HG03442 (cell line): ENCODE measurements around the gene AR.

Source experiments
- ATAC-seq: cut with Tn5 transposase; IDR thresholded peaks from one replicate; pipeline ENCODE4 v1.9.1; 2021; ENCODE audit warnings: mild to moderate bottlenecking, moderate library complexity; ENCODE audit not compliant: unreplicated experiment

AR gene

DNA sequence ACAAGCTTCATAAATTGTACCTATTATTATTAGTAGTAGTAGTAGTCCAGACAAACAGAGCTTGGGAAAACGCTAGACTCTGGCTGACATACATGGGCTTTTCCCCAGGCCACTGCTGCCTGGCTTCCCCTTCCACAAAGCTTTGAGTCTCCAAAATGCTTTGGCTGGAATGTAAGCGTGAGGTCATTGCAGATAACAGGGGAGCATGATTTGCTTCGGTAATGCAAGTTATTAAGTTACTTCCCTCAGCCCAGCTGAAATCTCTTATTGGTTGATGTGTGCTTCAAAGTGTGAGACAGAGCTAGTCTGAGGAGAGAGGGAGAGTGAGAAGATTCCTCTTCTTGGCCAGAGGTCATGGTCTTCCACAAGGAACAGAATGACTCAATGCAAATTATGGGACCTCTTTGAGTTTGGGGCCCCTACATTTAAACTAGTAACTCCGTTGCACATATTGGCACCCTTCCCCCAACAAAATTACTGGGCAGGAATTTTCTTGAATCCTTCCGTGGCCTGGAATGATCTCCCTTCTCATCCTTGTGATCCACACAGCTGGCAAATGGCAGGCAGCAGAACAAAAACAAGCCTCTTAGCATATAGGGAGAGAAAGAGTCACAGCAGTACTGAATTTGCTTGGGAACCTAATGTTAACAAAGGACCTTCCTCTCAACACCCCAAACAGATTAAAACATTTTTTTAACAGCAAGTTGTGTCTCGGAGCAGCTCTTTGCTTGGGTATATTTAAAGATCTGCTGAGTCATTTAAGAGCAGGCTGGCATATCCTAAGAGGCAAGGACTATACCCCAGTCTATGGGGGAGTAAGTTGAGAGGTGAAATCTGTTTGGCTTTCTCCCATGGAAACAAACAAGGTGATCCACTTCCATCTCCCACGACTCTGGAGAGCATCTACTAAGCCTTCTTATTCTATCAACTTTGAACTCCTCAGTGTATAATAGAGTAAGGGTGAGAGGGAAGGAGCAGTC, 19.9 kb downstream of the AR start:
- ATAC-seq: no peak

DNA sequence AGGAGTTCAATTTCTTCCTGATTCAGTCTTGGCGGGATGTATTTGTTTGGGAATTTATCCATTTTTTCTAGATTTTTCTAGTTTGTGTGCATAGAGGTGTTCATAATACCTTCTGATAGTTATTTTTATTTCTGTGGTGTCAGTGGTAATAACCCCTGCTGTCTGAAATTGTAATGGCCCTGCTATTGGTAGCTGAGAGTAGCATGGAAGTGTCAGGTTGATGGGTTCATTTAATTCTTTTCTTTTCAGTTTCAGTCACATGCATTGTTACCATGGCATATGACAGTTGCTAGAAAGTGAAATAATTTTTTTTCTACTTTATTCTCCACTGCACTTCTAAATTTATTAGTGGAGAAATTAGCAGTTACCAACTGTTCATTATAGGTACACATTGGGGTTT, 20.7 kb downstream of the AR start:
- ATAC-seq: no peak

DNA sequence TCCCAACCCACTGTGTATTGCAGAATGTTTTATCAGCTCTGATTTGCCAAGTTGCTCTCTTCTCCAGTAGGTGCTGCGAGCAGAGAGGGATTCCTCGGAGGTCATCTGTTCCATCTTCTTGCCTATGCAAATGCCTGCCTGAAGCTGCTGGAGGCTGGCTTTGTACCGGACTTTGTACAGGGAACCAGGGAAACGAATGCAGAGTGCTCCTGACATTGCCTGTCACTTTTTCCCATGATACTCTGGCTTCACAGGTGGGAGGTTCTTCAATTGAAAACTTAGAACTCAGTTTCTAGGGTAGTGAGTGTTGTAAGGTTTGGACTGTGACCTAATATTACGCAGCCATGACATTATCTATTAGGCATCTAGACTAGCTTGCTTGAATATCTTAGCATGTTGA, 24.9 kb downstream of the AR start:
- no peak for ATAC-seq

DNA sequence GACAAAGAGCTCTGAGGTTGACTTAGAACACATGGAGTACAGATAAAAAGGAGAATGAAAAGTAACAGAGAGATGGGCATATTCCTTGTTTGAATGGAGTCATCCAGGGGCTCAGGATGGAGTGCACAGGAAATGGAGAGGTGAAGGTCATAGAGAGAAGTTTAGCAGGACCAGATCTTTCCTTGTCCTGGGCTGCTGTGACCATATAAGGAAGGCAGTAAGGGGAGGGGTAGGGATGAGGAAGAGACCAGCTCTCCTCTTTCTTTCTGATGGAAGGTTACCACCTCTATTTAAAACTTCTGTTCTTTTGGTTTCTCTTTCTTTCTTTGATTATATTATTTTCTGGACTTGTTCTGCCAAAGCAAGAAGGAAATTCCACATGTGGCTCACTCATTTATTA, 27.0 kb downstream of the AR start:
- ATAC-seq: no peak

DNA sequence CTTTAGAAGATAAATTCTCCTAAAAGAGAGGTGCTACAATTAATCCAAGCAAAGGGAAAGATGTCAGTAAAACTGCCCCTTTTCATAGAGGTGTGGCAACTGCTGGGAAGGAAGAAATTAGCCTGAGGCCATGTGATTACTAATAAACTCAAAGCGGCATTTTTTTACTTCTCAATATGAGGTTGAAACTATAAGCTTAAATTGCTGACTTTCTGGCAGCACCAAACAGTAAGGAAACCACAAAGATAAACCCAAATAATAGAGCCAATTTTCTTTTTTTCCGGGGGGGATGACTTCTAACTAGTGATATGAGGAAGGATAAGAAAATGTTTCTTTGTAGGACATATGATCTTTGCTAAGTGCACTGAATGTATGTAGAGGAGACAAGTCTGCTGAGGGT, 30.9 kb downstream of the AR start:
- no peak for ATAC-seq

DNA sequence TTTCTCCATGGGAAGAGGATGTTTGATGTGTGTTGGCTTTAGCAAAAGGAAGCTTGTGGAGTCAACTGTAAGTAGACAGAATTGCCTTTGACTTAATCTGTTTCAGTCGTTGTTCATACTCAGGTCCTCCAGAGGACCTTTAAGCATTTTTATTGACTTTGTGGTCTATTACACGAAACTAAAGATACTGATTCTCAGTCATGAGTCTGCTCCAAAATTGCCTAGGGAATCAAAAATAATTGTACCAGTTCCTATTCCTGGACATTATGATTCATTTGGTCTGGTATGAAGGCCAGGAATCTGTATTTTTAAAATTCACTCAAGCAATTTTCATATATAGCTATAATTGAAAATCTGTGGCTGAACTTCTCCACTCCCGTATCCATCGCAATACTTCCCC, 38.6 kb downstream of the AR start:
- ATAC-seq: no peak

DNA sequence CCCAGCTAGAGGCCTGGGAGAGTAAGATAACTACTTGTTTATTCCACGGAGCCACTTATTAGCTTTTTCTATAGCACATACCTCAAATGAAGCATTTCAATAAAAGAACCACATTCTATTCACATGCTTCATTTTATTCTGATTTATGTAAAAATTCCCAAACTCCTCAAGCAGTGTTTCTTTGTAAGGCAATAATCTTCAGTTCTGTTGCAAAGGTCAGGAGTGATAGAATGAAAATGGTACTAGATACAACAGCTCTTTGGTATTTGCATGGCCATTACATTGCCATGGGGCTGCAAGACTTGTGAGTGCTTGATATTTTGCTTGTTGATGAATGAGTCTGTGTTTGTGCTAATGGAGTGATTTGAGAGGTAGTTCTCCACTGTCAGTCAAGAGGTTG, 39.4 kb downstream of the AR start:
- ATAC-seq: no peak

DNA sequence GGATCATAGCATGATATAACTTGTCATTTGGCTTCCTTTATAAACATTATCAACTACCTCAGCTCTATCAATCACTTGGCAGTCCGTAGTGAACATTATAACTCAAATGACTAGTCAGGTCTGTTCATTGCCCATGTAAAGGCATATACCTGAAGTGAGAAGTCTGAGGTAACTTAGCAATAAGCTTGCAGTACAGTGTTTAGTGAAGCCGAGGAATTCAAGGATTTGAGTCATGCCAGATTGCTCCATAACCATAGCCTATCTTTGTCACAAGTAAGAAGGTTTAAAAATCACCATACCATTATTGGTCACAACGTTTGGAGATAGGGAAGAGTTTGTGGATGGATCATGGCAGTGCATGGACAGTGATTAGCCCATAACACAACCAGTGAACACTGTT, 41.6 kb downstream of the AR start:
- ATAC-seq: no peak

DNA sequence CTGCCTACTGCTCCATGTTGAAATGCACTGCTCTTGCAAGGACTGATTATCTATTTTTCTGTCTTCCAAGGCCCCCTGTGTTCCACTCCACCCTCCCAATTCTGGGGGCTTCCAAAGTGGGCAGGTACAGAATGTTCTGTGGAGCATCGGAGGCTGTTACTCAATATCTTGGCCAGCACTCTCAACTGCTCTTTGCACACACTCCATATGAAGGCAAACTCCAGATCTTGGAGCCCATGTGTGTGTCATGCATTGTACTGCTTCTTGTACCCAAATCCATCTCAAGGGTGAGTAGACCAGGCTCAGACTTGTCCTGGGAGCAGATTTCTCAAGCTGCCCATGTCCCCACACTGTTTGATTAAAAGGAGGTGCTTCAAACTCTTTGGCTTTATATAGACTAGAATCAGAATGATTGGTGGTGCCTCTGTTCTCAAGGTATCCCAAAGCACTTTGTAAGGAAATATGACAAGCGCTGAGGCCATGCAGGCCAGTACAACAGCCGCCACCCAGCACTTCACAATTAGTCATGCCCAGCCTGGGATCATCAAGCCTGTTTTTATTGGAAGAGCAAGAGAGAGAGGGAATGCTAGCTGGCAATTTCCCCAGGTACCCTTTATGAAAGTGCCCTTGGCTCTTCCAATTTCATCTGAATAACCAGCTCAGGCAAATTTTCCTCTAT, 44.3 kb downstream of the AR start:
- ATAC-seq: no peak

DNA sequence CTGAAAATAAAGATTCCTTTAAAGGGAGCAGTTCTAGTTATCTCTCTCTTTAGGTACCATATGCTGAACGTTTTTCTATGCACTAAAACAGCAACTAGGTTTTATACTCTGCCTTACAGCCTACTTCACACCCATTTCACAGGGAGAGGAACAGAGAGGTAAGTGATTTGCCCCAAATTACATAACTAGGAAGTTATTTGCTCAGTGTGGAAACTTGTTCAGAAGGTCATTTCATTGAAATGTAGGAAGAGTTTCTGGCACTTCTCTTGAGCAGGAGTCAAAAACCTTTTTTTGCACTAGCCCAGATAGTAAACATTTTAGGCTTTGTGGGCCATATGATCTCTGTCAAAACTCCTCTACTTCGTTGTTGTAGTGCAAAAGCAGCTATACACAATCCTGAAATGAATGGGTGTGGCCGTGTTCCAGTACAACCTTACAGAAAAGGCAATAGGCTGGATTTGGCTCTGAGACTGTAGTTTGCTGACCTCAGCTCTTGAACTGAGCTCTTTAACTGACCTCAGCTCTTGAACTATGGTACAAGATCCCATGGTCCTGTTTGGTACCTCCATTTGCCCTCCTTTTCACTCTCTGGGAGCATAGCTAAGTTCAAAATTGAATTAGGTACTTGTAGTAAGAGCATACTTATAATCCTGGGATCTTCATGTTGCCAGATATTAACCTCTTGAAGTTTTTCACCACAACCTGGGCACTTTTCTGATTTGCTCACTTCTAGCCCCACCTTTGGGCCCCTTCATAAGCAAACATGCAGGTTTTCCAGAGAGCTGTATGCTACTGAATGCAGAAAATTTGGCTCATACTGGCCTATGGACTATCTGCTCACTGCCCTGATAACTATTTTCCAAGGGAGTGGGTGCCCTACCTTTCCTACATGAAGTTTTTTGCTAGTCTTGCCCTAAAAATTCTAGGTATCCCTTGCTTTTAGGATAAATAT, 53.3 kb downstream of the AR start:
- ATAC-seq: no peak

DNA sequence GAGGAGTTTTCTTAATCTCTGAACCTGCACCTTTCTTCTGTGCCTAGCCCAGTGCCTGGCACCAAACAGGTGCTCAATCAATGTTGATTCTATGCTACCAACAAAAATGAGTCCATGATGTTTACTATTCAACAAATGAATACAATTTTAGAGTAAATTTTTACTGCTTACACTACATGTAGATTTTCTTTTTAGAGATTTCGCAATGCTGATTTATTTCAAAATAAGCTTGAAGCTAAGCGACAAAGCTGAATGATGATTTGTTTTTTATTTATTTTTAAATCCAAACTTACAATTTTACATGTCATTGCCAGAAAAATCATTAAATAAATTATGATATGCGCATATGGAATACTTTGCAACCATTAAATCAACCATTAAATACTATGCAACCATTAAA, 55.7 kb downstream of the AR start:
- ATAC-seq: no peak

DNA sequence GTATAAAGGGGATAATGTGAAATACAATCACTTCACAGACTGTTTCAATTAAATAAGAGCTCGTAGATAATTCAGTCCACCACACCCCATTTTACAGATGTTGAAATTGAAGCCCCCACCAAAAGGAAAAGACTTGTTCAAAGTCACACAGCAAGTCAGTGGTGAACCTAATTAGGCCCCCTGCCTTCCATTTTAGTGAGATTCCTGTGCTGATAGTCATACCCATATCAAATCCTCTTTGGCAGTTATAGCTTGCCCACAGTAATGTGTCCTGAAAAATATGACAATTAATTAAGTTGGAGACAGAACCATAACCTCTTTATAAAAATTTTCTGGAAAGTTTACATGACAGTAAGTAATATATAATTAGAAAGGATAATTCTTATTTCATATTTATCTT, 58.0 kb downstream of the AR start:
- no peak for ATAC-seq

DNA sequence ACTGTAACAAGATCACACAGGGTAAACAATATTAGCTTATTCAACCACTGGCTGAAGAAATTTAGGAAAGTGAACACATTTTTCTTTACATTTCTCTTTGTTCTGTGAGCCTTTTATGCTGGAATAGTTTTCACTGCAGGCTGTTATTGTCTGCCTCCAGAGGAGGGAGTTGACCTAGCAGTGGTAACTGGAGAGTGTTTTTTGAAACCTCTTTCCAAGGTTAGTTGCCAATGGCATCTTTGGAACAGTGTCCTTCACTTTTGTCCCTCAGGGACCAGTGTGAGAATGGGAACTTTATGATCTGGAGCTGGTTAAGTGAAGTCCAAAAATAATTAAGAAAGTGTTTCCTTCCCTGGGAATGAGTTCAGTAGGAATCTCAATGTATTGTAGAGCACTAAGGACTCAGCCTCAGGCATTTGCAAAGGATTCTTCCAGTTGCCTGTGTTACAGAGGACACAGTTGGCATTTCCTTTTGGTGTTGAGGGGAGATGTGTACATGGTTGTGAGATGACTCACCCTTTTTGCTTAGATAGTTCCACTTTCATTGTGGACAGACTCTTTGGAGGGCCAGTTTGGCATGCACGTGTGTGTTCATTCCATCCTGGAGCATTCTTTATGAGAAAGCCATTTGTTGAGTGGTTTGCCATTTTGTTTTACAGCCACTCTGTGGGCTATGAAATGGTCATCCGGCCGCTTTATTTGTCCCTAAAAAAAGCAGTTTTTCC, 61.3 kb downstream of the AR start:
- ATAC-seq: no peak

DNA sequence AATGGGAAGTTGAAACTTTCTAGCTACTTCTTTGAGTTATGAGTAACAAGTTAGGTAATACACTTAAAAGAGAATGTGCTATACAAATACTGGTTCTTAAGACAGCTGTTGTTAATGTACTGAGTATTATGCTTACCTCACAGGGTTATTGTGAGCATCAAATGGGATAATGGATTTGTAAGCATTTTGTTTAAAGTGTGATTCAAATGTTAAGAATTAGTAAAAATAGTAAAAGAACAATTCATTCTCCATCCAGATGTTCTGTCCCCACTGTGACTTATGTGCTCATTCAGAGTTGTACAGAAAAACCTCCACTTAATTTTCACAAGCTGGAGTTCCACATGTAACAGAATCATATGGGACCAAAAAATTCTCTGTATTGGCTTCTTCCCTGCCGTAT, 63.6 kb downstream of the AR start:
- ATAC-seq: no peak

DNA sequence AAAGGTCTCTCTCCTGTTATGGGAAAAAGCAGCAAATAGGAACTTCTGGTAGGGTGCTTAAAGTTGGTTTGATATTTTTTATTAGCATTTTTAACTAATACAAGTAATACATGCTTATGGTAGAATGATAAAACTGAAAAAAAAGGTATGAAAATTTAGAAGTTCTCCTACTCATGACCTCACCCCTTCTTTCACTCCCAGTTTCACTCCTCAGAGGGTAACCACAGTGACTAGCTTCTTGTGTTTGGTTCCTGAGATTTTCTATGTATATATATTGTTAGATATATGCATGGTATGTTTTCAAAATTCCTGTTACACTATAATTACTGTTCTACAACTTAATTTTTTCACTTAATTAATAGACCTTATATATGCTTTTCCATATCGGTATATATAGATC, 66.5 kb downstream of the AR start:
- ATAC-seq: no peak

DNA sequence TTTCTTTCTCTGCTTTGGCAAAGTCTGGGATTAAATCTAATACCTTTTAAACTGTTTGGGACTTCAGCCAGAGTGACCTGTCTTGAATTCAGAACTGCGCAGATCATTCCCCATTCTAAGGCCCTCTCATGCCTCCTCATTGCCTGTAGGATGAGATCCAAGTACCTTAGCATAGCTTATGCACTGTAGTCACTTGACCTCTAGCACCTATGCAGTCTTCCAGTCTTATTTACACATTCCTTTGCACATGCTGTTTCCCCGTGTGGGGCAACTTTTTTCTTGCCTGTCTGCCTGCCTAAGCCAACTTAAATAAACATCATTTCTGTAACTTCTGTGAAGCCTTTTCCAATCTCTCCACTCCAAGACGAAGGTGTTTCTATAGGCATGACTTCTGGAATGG, 68.4 kb downstream of the AR start:
- no peak for ATAC-seq

DNA sequence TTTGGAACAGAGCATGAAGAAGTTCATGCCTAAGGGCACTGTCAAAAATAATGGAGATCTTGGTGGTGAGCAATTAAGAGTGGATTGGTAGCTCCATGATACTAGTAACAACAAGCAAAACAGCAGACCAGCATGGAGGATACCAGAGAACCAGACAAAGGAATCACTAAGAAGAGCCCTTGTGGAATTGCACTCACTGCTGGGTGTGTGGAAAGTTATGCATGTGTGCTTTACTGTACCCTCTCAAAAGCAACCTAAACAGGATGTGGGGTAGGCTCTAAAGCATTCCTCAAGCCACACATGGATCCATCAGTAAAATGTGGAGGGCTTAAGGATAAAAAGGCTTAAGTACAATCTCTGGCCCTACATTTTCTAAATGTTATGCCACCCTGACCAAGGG, 69.5 kb downstream of the AR start:
- no peak for ATAC-seq

DNA sequence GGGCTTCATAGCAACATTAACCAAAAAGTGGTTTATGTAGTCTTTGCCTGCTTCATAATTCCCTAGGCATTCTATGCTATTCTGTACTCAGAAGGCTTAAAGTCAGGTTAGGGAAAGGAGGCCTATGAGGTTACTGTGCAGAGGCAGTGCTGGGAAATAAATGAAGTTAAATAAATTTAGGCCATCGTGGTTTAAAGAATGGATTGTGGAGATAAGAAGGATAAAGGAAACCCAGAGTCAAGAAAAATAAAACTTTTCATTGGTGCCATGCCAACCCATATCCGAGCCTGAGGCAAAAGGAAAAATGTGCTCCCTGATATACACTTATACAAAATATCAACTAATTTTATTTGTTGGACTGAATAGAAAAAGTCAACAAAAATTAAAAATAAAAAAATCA, 70.2 kb downstream of the AR start:
- ATAC-seq: no peak

DNA sequence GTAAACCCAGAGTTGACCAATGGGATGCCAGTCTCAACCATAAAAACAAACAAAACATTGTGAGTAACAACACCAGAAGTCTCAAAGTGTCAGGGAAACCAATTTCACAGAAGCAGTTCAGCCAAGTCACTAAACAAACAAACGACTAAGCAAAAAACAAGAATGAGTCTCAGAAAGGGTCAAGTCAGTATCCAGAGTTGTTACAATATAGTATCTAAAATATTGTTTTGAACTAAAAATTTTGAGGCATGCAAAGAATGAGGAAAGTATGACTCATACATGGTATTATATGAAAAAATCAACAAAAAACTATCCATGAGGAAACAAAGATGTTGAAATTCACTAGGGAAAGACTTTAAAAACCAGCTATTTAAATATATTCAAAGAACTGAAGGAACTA, 70.6 kb downstream of the AR start:
- ATAC-seq: no peak

DNA sequence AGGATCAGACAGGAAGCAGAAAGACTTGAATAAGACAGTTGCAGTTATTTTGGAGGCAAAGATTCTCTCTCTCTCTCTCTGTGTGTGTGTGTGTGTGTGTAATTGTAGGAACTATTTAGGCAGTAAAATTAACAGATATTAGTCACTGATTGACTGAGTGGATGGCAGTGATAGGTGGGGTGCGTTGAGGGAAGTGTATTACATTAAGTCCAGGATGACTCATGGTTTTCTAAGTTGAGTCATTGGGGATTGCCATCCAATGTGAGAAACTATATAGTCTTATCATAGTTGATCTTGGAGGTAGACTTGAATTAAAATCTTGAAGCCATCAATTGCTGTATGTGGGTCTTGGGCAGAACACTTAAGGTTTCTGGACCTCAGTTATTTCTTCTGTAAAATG, 75.4 kb downstream of the AR start:
- no peak for ATAC-seq
